GM18858 (cell line): Measurements from ENCODE around the gene CCL20.

ENCODE experiments used
- ATAC-seq: cut with Tn5 transposase; IDR thresholded peaks from one replicate; pipeline ENCODE4 v1.9.1; 2021; ENCODE audit not compliant: unreplicated experiment

CCL20 gene

GRCh38 chr2:227802882-227803281 lies 10.8 kb upstream of the CCL20 start:
- ATAC-seq: no peak

GRCh38 chr2:227804975-227805374 lies 8.7 kb upstream of the CCL20 start:
- no peak for ATAC-seq

GRCh38 chr2:227805578-227805977 lies 8.1 kb upstream of the CCL20 start:
- no peak for ATAC-seq

- ATAC-seq: no peak
These were observed 4.7 kb upstream of the CCL20 start for GRCh38 chr2:227808936-227809335.

GRCh38 chr2:227812001-227812400 lies 1.6 kb upstream of the CCL20 start:
- no peak for ATAC-seq

- no peak for ATAC-seq
These were observed 447 bp upstream of the CCL20 start for GRCh38 chr2:227813229-227813561.

- ATAC-seq: no peak
These were observed 1.4 kb downstream of the CCL20 start for GRCh38 chr2:227815066-227815465.

GRCh38 chr2:227816507-227817294 lies 3.1 kb downstream of the CCL20 start:
- no peak for ATAC-seq

- ATAC-seq: no peak
These were observed 3.7 kb downstream of the CCL20 start for GRCh38 chr2:227817336-227817735.

GRCh38 chr2:227817850-227818674 lies 4.4 kb downstream of the CCL20 start:
- peak; percentile 41 for ATAC-seq

- no peak for ATAC-seq
These were observed 5.2 kb downstream of the CCL20 start for GRCh38 chr2:227818675-227819397.

GRCh38 chr2:227819398-227819697 lies 5.7 kb downstream of the CCL20 start:
- ATAC-seq: no peak

GRCh38 chr2:227821043-227821942 lies 7.7 kb downstream of the CCL20 start:
- ATAC-seq: no peak

GRCh38 chr2:227822416-227823003 lies 8.9 kb downstream of the CCL20 start:
- ATAC-seq: no peak

GRCh38 chr2:227823922-227824321 lies 10.3 kb downstream of the CCL20 start:
- no peak for ATAC-seq

- ATAC-seq: no peak
These were observed 11.1 kb downstream of the CCL20 start for GRCh38 chr2:227824711-227825110.

- ATAC-seq: no peak
These were observed 12.4 kb downstream of the CCL20 start for GRCh38 chr2:227826019-227826521.

GRCh38 chr2:227826563-227826962 lies 12.9 kb downstream of the CCL20 start:
- ATAC-seq: no peak

- no peak for ATAC-seq
These were observed 13.5 kb downstream of the CCL20 start for GRCh38 chr2:227827143-227827542.

GRCh38 chr2:227828477-227828912 lies 14.9 kb downstream of the CCL20 start:
- no peak for ATAC-seq
